ENCODE data around the gene MAMLD1.

The MAMLD1 gene

DNA sequence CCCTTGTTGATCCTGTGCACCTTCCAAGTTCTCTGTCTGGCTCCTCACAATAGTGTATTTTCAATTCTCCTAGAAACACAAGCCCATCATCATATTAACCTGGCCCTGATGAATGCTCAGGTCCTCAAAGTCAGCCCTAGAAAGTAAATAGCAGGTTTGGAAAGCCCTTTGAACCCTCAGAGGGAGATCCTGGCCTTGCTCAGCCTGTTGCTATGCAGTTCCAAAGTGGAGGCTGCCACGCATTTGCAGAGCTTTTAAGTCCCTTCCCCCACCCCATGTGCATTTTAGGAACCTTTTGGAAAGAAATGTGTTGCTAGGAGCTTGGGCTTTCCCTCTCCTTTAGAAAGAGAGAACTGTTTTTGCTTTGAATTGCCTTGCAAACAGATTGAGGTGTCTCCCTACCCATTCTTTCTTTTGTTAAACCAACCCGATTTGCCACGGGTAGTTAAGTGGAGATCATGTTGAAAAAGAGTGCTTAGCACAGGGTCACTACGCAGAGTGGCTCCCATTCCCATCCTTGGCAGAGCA lies 12.2 kb downstream of the MAMLD1 start:
- no peak overlapping the region for H3K4me2 ChIP-seq (ENCODE audit: low read depth, low read length, poor library complexity, severe bottlenecking)
- H3K79me2 ChIP-seq (ENCODE audit: insufficient read depth, low read length): no peaks in the 10 kb centered on the region
- H3K9me3 ChIP-seq (ENCODE audit: insufficient read depth, low read length): no peaks in the 10 kb centered on the region
- H3K9me2 ChIP-seq (replicated peaks; ENCODE audit: insufficient read depth, low read length): no peaks in the 10 kb centered on the region
- H3K27me3 ChIP-seq (ENCODE audit: low read length): no peaks in the 10 kb centered on the region
- no peak overlapping the region for H3K9ac ChIP-seq (ENCODE audit: low read length)
- no peak overlapping the region for H3K27ac ChIP-seq (ENCODE audit: low read depth, low read length)
- no peaks in the 10 kb centered on the region for H3F3A ChIP-seq (ENCODE audit: insufficient read depth)
- no peaks in the 10 kb centered on the region for H3K36me3 ChIP-seq (ENCODE audit: low read length)
- no peak overlapping the region for H3K4me3 ChIP-seq (ENCODE audit: insufficient read depth, low read length, poor library complexity, severe bottlenecking)
- TF ChIP-seq EZH2phosphoT487 (conservative IDR thresholded peaks at IDR 0.05; ENCODE audit: low read length): no peak
- TF ChIP-seq, protein P1, sequence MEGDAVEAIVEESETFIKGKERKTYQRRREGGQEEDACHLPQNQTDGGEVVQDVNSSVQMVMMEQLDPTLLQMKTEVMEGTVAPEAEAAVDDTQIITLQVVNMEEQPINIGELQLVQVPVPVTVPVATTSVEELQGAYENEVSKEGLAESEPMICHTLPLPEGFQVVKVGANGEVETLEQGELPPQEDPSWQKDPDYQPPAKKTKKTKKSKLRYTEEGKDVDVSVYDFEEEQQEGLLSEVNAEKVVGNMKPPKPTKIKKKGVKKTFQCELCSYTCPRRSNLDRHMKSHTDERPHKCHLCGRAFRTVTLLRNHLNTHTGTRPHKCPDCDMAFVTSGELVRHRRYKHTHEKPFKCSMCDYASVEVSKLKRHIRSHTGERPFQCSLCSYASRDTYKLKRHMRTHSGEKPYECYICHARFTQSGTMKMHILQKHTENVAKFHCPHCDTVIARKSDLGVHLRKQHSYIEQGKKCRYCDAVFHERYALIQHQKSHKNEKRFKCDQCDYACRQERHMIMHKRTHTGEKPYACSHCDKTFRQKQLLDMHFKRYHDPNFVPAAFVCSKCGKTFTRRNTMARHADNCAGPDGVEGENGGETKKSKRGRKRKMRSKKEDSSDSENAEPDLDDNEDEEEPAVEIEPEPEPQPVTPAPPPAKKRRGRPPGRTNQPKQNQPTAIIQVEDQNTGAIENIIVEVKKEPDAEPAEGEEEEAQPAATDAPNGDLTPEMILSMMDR (IDR thresholded peaks at IDR 0.05; ENCODE audit: insufficient read depth, low read length, poor library complexity, severe bottlenecking): no peak
- no peaks in the 10 kb centered on the region for H4K20me1 ChIP-seq (ENCODE audit: low read depth, low read length)
- H2AFZ ChIP-seq (ENCODE audit: low read depth, low read length, severe bottlenecking): no peak overlapping the region

DNA sequence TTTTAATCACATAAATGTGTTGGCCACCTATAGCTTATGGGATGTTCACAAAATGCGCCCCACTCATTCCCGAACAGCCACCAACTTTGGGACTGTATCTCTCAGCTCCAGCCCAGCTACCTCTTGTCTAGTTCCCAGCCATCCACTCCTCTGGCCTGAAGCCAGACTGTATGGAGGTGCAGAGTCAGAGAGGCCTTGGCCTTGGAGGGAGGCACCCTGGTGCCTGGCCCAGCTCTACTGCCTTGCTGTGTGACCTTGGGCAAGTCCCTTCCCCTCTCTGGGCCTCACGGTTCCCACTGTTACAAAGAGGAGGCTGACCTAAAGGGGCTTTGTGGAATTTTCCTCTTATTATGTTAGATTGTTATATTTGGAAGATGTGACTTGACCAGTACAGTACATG lies 13.9 kb downstream of the MAMLD1 start:
- Histone ChIP-seq H3K79me2 (ENCODE audit: insufficient read depth, low read length) (no peaks in the 10 kb centered on the region), H3K9me2 (replicated peaks; ENCODE audit: insufficient read depth, low read length) (no peaks in the 10 kb centered on the region), H2AFZ (ENCODE audit: low read depth, low read length, severe bottlenecking) (no peak overlapping the region), H3K36me3 (ENCODE audit: low read length) (no peaks in the 10 kb centered on the region), H3K4me3 (ENCODE audit: insufficient read depth, low read length, poor library complexity, severe bottlenecking) (no peak overlapping the region), H3F3A (ENCODE audit: insufficient read depth) (no peaks in the 10 kb centered on the region), H4K20me1 (ENCODE audit: low read depth, low read length) (no peaks in the 10 kb centered on the region), H3K27ac (ENCODE audit: low read depth, low read length) (no peak overlapping the region), H3K4me2 (ENCODE audit: low read depth, low read length, poor library complexity, severe bottlenecking) (no peak overlapping the region), H3K9ac (ENCODE audit: low read length) (no peak overlapping the region), H3K27me3 (ENCODE audit: low read length) (no peaks in the 10 kb centered on the region), H3K9me3 (ENCODE audit: insufficient read depth, low read length) (no peaks in the 10 kb centered on the region)
- TF ChIP-seq EZH2phosphoT487 (conservative IDR thresholded peaks at IDR 0.05; ENCODE audit: low read length): no peak
- TF ChIP-seq, protein P1 (IDR thresholded peaks at IDR 0.05; ENCODE audit: insufficient read depth, low read length, poor library complexity, severe bottlenecking): no peak

DNA sequence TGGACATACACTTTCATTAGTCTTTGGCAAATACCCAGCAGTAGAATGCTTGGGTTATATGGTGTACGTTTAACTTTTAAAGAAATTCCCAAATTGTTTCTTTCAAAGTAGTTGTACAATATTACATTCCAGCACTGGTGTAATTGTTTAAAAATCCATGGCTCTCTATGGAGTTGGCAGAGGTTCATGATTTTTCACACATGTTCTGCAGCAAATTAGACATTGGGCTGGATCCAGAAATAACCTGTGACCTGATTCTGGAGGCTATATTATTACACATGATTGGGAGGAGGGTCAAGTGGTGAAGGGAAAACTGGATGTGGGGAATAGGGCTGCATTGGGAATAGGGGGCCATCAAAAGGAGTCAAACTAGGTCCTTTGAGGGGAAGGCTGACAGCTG lies 41.9 kb downstream of the MAMLD1 start:
- Histone ChIP-seq H3K27ac (ENCODE audit: low read depth, low read length) (no peak overlapping the region), H3K9me3 (ENCODE audit: insufficient read depth, low read length) (no peaks in the 10 kb centered on the region), H2AFZ (ENCODE audit: low read depth, low read length, severe bottlenecking) (no peak overlapping the region), H3K27me3 (ENCODE audit: low read length) (no peaks in the 10 kb centered on the region), H3K4me2 (ENCODE audit: low read depth, low read length, poor library complexity, severe bottlenecking) (no peak overlapping the region), H3F3A (ENCODE audit: insufficient read depth) (no peaks in the 10 kb centered on the region), H4K20me1 (ENCODE audit: low read depth, low read length) (no peaks in the 10 kb centered on the region), H3K4me3 (ENCODE audit: insufficient read depth, low read length, poor library complexity, severe bottlenecking) (no peak overlapping the region), H3K36me3 (ENCODE audit: low read length) (no peaks in the 10 kb centered on the region), H3K9me2 (replicated peaks; ENCODE audit: insufficient read depth, low read length) (no peaks in the 10 kb centered on the region), H3K79me2 (ENCODE audit: insufficient read depth, low read length) (no peaks in the 10 kb centered on the region), H3K9ac (ENCODE audit: low read length) (no peak overlapping the region)
- no peak for TF ChIP-seq EZH2phosphoT487 (conservative IDR thresholded peaks at IDR 0.05; ENCODE audit: low read length)
- TF ChIP-seq, protein P1 (IDR thresholded peaks at IDR 0.05; ENCODE audit: insufficient read depth, low read length, poor library complexity, severe bottlenecking): no peak

All from SU-DHL-6 (cell line).